H1 (cell line): ENCODE results near the gene ARPC2. TPM values are rescaled to one million over a fixed set of nuclear protein-coding genes. Genes with fewer than 3 reads are reported as not detected.

Source experiments
- RNF2 ChIP-seq: fragments of 200-900, 300-1000 bp; sonication (generic); IDR thresholded peaks from 2 replicates; pipeline ENCODE4 v1.7.1; 2016; ENCODE audit warnings: borderline replicate concordance, low read depth, mild to moderate bottlenecking, antibody characterized with exemption, low read length; ENCODE audit not compliant: poor library complexity, severe bottlenecking; ENCODE audit errors: missing control alignments
- polyA plus RNA-seq, 7 experiments: library from polyadenylated mRNA; depleted of rRNA in 3 of 7; stranded (reverse) in 5 of 7; unstranded in 2 of 7; fragments of >200 nt in 5 of 7; fragments of 200-250 nt in 2 of 7; gene quantifications; 1 replicate in 5 of 7; 2 replicates in 1 of 7; 4 replicates in 1 of 7; pipeline versions ENCODE4 v1.2.1 to v1.2.3, GENCODE V29; 2011 to 2013; ENCODE audit warnings: missing spikeins in 2 of 7, mixed read lengths in 2 of 7
- total RNA-seq: library from RNA; stranded (reverse); fragmentation: NEBNext Ultra II Directional; extraction: Animal tissue kit (Norgen Biotek cat#: 25700); gene quantifications from 2 replicates; pipeline ENCODE4 v1.2.1, GENCODE V29; 2021

The ARPC2 gene
- total and polyA plus RNA-seq, 2 of the 8 experiments (the other 6 are each of a cell fraction or from before 2014, with no cell fraction given), result 174 to 195 TPM

GRCh38 chr2:218262631-218263586, 45.9 kb downstream of the ARPC2 start (continued):
- no peak for TF ChIP-seq RNF2
